Upper lobe of right lung (tissue), 1 donor: ENCODE data around the gene ATF6. TPM values are rescaled to one million over a fixed set of nuclear protein-coding genes. Genes with fewer than 3 reads are reported as not detected.
"Not testable (repeated sequence)": the region's sequence is repeated elsewhere in the genome, so short reads cannot be mapped to it uniquely, and the experiment has no call there.

Experiments used
- ATAC-seq: fragments of 200-7000 bp; cut with Tn5 transposase; one replicate; pipeline ENCODE4 v1.9.1; 2020; ENCODE audit warnings: mild to moderate bottlenecking, moderate library complexity
- DNase-seq: peaks from one replicate; pipeline ENCODE4 v3.0.0-alpha.2; 2020
- H3K27ac ChIP-seq: fragments of 200-600 bp; one replicate; pipeline ENCODE4 v1.8.0; 2022
- H3K27me3 ChIP-seq: fragments of 200-600 bp; one replicate; pipeline ENCODE4 v1.8.0; 2022; ENCODE audit warnings: mild to moderate bottlenecking
- H3K36me3 ChIP-seq: fragments of 200-600 bp; one replicate; pipeline ENCODE4 v1.8.0; 2022
- H3K4me1 ChIP-seq: fragments of 200-600 bp; one replicate; pipeline ENCODE4 v1.8.0; 2022
- H3K4me3 ChIP-seq: fragments of 200-600 bp; one replicate; pipeline ENCODE4 v1.8.0; 2022; ENCODE audit warnings: mild to moderate bottlenecking
- H3K9me3 ChIP-seq: fragments of 200-600 bp; one replicate; pipeline ENCODE4 v1.8.0; 2022
- CTCF ChIP-seq: fragments of 200-600 bp; IDR thresholded peaks from one replicate; pipeline ENCODE4 v1.8.0; 2022; ENCODE audit warnings: antibody characterized with exemption
- intact Hi-C: fragments of 100-400 bp; cut with DNase I; formaldehyde crosslinking; loops from one replicate; pipeline ENCODE4 v1.11.0; 2022
- total RNA-seq: library from RNA; stranded (reverse); fragmentation: NEBNext Ultra II Directional; extraction: Animal tissue kit (Norgen Biotek cat#: 25700); gene quantifications from one replicate; pipeline ENCODE4 v1.2.1, GENCODE V29; 2021
- donor health status: DM: no; HTN: yes; CAD: no; lungs with severe emphysema.

The ATF6 gene
- total RNA-seq, 1 donor from 2014 or later, result 32.0 TPM

GRCh38 chr1:161803181-161803580, 37.1 kb downstream of the ATF6 start:
- intact Hi-C loops, result no loop called here
- H3K36me3 ChIP-seq, result peaks cover 29% of the 10 kb centered on the region
- no peak for ATAC-seq

GRCh38 chr1:161805399-161806197, 39.5 kb downstream of the ATF6 start:
- H3K27ac ChIP-seq, result no peak overlapping the region

More at GRCh38 chr1:161803181-161803580, 37.1 kb downstream of the ATF6 start:
- Histone ChIP-seq H3K27ac (no peak overlapping the region), H3K4me1 (no peaks in the 10 kb centered on the region), H3K4me3 (no peak overlapping the region), H3K27me3 (no peaks in the 10 kb centered on the region), H3K9me3 (no peaks in the 10 kb centered on the region)
- no peak for TF ChIP-seq CTCF
- DNase-seq, result no peak

GRCh38 chr1:161809202-161809601, 43.1 kb downstream of the ATF6 start:
- H3K27me3 ChIP-seq, intact Hi-C loops, H3K4me1 ChIP-seq, H3K4me3 ChIP-seq, ATAC-seq, H3K9me3 ChIP-seq, H3K27ac ChIP-seq, DNase-seq: not testable (repeated sequence)
- H3K36me3 ChIP-seq, result peaks cover 12% of the 10 kb centered on the region

More at GRCh38 chr1:161805399-161806197, 39.5 kb downstream of the ATF6 start:
- TF ChIP-seq CTCF, result no peak
- no peak for DNase-seq
- H3K27me3 ChIP-seq, result no peaks in the 10 kb centered on the region
- H3K36me3 ChIP-seq, result peaks cover 7% of the 10 kb centered on the region
- no peak for ATAC-seq
- no peaks in the 10 kb centered on the region for H3K4me1 ChIP-seq
- H3K4me3 ChIP-seq, result no peak overlapping the region
- no peaks in the 10 kb centered on the region for H3K9me3 ChIP-seq
- intact Hi-C loops, result no loop called here

- H3K4me1 ChIP-seq, H3K27me3 ChIP-seq, ATAC-seq, DNase-seq, intact Hi-C loops, H3K9me3 ChIP-seq, H3K27ac ChIP-seq, H3K4me3 ChIP-seq: not testable (repeated sequence)
- H3K36me3 ChIP-seq, result peaks cover 16% of the 10 kb centered on the region
These were observed 43.5 kb downstream of the ATF6 start for GRCh38 chr1:161809656-161810055.

- no peak overlapping the region for H3K27ac ChIP-seq
- H3K4me3 ChIP-seq, result no peak overlapping the region
- H3K9me3 ChIP-seq, result no peaks in the 10 kb centered on the region
- intact Hi-C loops, result no loop called here
- no peak for TF ChIP-seq CTCF
- no peaks in the 10 kb centered on the region for H3K4me1 ChIP-seq
- no peak for ATAC-seq
- no peak for DNase-seq
- peaks cover 25% of the 10 kb centered on the region for H3K36me3 ChIP-seq
- no peaks in the 10 kb centered on the region for H3K27me3 ChIP-seq
These were observed 44.7 kb downstream of the ATF6 start for GRCh38 chr1:161810780-161811179.

GRCh38 chr1:161816201-161816600, 50.1 kb downstream of the ATF6 start:
- no peaks in the 10 kb centered on the region for H3K27me3 ChIP-seq
- DNase-seq (no peak), ATAC-seq (peak; percentile 36)
- no peak overlapping the region for H3K27ac ChIP-seq
- intact Hi-C loops, result no loop called here
- H3K36me3 ChIP-seq, result peaks cover 46% of the 10 kb centered on the region
- no peak overlapping the region for H3K4me3 ChIP-seq
- TF ChIP-seq CTCF, result no peak
- no peaks in the 10 kb centered on the region for H3K4me1 ChIP-seq
- no peaks in the 10 kb centered on the region for H3K9me3 ChIP-seq
